CD4-positive, alpha-beta T cell treated with Interleukin-10 for 1 hour (primary cell): ENCODE measurements around the gene AP3M1.

Experiments
- DNase-seq: peaks from one replicate; pipeline ENCODE4 v3.0.0-alpha.2; 2020

Gene AP3M1

GRCh38 chr10:74113546-74113945 is 37.1 kb downstream of the AP3M1 start:
- no peak for DNase-seq

- no peak for DNase-seq
Observed at GRCh38 chr10:74111799-74112198, 38.8 kb downstream of the AP3M1 start.

DNA sequence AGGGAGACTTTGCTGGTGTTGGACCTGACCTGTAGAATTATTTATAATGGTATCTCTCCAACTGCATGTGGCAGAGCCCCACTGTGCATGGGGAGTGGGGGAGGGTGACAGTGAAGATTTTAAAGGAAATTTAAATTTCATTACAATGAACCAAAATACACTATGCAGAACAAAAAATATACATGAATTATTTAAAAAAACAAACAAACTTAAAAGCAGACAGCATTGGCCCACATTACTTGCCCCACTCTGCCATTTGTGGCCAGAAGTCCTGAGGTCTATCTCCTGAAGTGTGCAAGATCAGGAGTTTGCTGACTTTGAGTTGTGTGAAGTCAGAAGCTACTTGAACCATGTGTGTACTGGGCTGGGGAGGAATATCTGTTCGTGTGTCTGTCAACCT is 40.5 kb downstream of the AP3M1 start:
- no peak for DNase-seq

- no peak for DNase-seq
Observed at GRCh38 chr10:74109452-74109851, 41.2 kb downstream of the AP3M1 start.

DNA sequence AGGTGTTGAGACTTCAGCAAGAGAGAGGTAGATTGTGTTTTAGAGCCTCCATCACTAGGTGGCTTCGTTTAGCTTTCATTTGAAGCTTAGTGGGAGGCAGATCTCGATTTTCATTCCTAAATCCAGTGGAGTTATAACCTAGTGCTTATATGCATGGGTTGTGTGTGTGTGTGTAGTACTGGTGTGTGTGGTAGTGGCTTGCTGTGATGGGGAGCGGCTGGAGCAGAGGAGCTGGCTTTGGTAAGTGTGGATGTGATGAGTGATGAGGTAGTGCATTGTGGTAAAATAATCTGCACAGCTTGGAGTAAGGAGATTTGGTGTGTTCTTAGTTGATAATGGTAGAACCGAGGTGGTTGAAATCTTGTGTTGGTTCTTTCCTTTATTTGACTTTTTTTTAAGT is 43.2 kb downstream of the AP3M1 start:
- no peak for DNase-seq

GRCh38 chr10:74104996-74105395 is 45.6 kb downstream of the AP3M1 start:
- no peak for DNase-seq

- DNase-seq: no peak
Observed at GRCh38 chr10:74104480-74104879, 46.1 kb downstream of the AP3M1 start.

DNA sequence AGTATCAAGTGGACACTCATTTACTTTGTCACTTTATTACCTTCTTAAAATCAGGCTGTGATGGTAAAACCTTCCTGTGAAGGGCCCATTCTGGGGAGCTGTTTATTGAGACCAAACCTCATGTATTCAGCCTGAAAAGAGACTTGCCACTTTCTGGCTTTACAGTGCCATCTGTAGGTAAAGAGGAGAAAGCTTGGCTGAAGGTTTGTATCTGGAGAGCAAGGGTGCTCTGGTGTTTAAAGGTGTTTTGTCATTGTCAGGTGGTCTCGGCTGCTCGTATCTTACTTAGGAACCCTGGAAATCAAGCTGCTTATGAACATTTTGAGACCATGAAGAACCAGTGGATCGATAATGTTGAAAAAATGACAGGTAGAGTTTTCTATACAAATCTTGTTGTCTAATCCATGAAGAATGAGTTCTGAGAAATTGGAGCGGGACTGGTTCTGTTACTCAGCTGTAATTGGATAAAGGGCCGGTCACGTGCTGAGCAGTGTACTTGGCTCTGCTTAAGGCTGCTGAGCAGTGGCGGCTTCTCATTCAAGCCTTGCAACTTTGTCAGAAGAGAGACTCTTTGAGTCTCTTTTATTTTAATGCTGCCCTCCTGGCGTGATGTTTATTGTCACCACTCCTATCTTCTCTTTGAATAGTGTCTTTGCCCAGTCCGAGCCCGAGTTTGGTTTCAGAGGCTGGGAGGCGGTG is 46.9 kb downstream of the AP3M1 start:
- DNase-seq: peak; percentile 18

DNA sequence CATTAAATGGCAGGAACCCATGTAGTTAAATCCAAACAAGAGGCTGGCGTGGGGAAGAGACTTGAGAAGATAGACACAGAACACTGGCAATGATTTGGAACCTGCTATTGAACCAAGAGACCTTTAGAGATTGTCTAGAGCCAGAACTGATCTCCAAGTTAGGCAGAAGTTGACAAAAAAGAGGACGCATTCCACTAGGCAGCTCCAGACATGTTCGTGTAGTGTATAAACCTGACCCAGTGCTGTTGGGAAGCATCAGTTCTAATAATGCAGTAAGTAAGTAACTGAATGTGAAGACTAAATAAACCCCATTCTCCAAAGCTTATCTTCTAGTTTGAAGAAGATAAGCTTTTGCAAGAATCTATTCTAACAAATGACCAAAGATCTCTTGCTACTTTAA is 50.8 kb downstream of the AP3M1 start:
- no peak for DNase-seq

GRCh38 chr10:74099420-74099819 is 51.2 kb downstream of the AP3M1 start:
- no peak for DNase-seq

- DNase-seq: no peak
Observed at GRCh38 chr10:74097776-74098175, 52.9 kb downstream of the AP3M1 start.

- DNase-seq: no peak
Observed at GRCh38 chr10:74096777-74097176, 53.9 kb downstream of the AP3M1 start.

DNA sequence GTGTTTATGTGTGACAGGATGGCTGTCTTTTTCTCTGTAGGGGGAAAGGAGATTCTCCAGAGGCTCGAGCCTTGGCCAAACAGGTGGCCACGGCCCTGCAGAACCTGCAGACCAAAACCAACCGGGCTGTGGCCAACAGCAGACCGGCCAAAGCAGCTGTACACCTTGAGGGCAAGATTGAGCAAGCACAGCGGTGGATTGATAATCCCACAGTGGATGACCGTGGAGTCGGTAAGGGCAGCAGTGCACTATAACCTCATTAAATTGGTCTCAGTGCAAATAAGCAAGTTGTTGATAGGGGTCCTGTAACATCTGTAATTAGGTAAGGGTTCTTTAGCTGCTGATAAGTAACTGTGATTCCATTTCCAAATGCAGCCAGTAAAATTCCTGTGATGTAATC is 56.4 kb downstream of the AP3M1 start:
- no peak for DNase-seq

GRCh38 chr10:74093530-74094164 is 57.0 kb downstream of the AP3M1 start:
- no peak for DNase-seq

DNA sequence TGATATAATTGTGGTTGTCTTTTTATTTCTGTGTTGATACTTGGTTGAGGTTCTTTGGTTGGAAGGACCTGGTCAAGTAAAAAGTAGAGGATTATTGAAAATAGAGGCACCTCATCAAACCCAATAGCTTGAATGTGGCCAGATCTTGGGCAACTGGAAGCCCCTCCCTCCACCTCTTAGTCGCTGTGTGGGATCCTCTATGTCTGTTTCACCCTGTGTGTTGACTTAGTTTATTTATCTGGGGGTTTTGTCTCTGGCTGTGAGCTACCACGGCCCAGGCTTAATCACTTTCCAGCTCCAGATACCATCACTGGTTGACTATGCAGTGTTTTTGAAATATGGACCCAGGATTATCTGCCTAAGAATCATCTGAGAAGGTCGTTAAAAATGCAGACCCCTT is 58.3 kb downstream of the AP3M1 start:
- no peak for DNase-seq

- DNase-seq: no peak
Observed at GRCh38 chr10:74088722-74089121, 61.9 kb downstream of the AP3M1 start.

DNA sequence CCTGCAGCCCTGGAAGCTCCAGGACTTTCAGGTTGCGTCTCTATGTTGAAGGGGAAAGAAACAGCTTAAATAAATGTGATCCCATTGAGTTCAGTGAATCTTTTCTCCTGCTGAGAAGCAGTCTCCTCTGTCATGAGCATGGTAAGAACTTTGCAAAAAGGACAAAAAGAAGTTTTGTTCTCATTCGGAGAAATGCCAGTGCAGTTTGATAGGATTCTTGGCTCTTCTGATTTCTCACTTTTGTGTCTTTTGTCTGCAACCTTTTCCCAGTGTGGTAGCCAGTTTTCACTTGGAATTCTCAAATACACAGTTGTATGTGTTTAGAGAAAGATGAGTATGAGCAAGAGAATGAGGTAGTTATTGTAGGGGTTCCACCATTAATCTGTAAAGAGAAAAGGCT is 64.3 kb downstream of the AP3M1 start:
- no peak for DNase-seq

- DNase-seq: no peak
Observed at GRCh38 chr10:74084955-74085354, 65.7 kb downstream of the AP3M1 start.

- no peak for DNase-seq
Observed at GRCh38 chr10:74083304-74083703, 67.3 kb downstream of the AP3M1 start.

DNA sequence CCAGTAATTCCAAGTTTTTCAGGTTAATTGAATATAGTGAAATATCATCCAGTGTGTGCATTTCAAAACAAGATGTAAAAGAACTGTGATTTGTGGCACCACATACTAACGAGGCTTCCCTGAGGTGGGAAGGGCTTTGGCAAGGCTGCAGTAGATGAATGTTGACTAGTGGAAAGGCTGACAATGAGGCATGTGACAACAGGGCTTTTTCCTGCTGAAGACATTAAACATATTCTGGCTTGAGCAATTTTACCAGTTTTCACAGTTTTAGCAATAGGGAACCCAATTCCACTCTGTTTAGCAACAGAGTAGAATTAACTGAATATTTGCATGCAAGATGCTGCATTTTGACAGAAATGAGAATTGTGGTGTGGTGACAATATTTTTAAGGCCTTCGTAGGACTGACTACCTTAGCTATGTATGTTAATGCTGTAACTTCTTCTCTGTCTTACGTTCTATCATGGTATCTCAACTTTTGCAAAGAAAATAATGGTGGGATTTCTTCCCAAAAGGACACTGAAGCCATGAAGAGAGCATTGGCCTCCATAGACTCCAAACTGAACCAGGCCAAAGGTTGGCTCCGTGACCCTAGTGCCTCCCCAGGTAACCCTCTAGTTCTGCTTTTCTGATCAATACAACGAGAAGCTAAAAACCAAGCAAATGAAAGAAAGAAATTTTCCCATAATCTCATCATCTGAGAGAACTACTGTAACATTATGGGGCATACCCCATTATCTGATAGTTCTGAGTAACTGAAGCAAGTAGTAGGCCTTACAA is 68.5 kb downstream of the AP3M1 start:
- no peak for DNase-seq

DNA sequence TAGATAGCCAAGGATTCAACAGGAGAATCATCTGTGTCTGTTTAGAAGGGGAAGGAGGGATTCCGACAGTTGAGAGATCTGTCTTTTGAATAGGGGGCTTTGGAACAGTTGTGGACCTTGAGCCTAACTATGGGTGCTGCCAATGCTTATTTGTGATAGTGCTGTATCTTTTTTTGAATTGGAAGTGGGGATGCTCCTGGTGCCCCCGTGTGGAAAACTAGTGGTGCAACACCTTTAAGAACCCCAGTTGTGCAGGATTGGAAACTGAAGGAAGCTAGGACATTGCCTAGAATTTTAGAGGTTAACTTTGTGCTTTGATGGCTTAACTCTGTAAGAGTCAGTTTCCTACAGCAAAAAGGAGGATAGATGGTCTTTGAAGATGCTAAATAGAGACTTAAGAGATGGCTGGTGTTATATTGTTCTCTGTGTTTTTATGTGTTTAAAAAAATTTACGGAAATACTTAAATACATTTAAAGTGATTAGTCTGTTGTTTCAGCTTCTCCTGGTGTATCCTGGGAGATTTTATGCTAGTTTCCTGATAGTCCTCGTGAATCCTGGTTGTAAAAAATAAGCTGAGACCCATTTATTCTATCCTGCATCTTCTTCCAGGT is 69.3 kb downstream of the AP3M1 start:
- DNase-seq: peak; percentile 59

DNA sequence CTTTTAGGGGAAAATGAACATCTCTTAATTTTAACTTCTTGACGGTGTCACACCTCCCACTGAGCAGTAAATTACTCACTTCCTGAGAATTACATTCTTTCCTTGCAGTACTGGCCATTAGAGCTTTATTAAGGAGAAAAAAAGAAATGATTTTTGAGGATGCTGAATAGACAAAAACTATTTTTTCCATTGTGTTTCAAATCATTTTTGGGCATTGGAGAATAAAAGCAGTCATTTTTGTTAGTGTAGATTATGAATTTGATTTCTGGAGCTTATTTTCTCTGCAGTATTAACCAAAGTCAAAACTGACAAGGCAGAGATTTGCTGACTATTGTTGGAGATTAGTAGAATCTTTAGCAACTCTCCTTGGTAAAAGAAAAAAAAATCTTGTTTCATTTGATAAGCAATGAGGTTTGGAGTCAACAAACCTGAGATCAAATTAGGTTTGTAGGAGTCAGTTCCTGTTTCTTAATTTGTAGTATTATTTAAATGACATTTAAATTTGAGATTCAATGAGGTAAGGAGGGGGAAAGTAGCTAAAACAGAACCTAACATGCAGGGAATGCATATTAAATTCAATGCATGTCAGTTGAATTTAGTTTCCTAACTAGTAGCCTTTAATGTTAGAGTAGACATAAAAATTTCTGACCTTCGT is 70.6 kb downstream of the AP3M1 start:
- no peak for DNase-seq
